Neuronal stem cell (in vitro differentiated cells): ENCODE data around the gene CDC14A.

Experiments used
- DNase-seq: peaks from one replicate; pipeline ENCODE4 v3.0.0-alpha.2; 2013; ENCODE audit warnings: low spot score
- H2AFZ ChIP-seq: one replicate; pipeline ENCODE4 v1.6.1; 2013; ENCODE audit warnings: mild to moderate bottlenecking, low read length, inconsistent platforms
- H2AK5ac ChIP-seq: 2 replicates; pipeline ENCODE4 v1.6.1; 2013; ENCODE audit warnings: low read depth, mild to moderate bottlenecking, inconsistent platforms, low read length, moderate library complexity, mixed read lengths
- H2BK120ac ChIP-seq: 2 replicates; pipeline ENCODE4 v1.6.1; 2013; ENCODE audit warnings: low read depth, mild to moderate bottlenecking, inconsistent platforms, low read length, moderate library complexity, mixed read lengths
- H2BK12ac ChIP-seq: one replicate; pipeline ENCODE4 v1.6.1; 2013; ENCODE audit warnings: low read length, inconsistent platforms
- H2BK15ac ChIP-seq: 2 replicates; pipeline ENCODE4 v1.6.1; 2013; ENCODE audit warnings: mild to moderate bottlenecking, low read length, inconsistent platforms, mixed read lengths
- H2BK5ac ChIP-seq: one replicate; pipeline ENCODE4 v1.6.1; 2013; ENCODE audit warnings: inconsistent platforms, mild to moderate bottlenecking, low read length, moderate library complexity
- H3K14ac ChIP-seq: one replicate; pipeline ENCODE4 v1.6.1; 2013; ENCODE audit warnings: low read length, inconsistent platforms
- H3K18ac ChIP-seq: 2 replicates; pipeline ENCODE4 v1.6.1; 2013; ENCODE audit warnings: low read length, inconsistent platforms
- H3K23ac ChIP-seq: 2 replicates; pipeline ENCODE4 v1.6.1; 2013; ENCODE audit warnings: low read depth, mild to moderate bottlenecking, mixed read lengths, low read length, inconsistent platforms; ENCODE audit not compliant: poor library complexity
- H3K27ac ChIP-seq: replicated peaks from 3 replicates; pipeline ENCODE4 v1.5.1; 2013; ENCODE audit warnings: low read length, inconsistent platforms
- H3K27me3 ChIP-seq, 3 experiments: 2 replicates each; pipeline ENCODE4 v1.6.1; 2013; ENCODE audit warnings: low read length in 3 of 3, mild to moderate bottlenecking in 2 of 3, inconsistent platforms in 1 of 3, low read depth in 1 of 3, mixed read lengths in 1 of 3, moderate library complexity in 1 of 3; ENCODE audit not compliant: control insufficient read depth in 3 of 3, insufficient read depth in 3 of 3
- H3K36me3 ChIP-seq, 2 donors: replicated peaks in 1 of 2; 2 replicates each; pipeline ENCODE4 v1.6.1; 2013; ENCODE audit warnings: low read length in 2 of 2; ENCODE audit not compliant: control insufficient read depth in 2 of 2, insufficient read depth in 2 of 2
- H3K4ac ChIP-seq: 2 replicates; pipeline ENCODE4 v1.6.1; 2013; ENCODE audit warnings: inconsistent platforms, mild to moderate bottlenecking, low read length, moderate library complexity
- H3K4me1 ChIP-seq, 2 donors: 1 replicate in 1 of 2; 2 replicates in 1 of 2; pipeline ENCODE4 v1.6.1; 2013; ENCODE audit warnings: low read length in 2 of 2, low read depth in 1 of 2; ENCODE audit not compliant: control insufficient read depth in 2 of 2, insufficient read depth in 1 of 2
- H3K4me2 ChIP-seq: one replicate; pipeline ENCODE4 v1.6.1; 2013; ENCODE audit warnings: mild to moderate bottlenecking, low read length, inconsistent platforms; ENCODE audit not compliant: insufficient read depth, poor library complexity, severe bottlenecking
- H3K4me3 ChIP-seq, 2 donors: 2 replicates each; pipeline ENCODE4 v1.5.1; 2013; ENCODE audit warnings: low read length in 2 of 2, mild to moderate bottlenecking in 2 of 2, inconsistent platforms in 1 of 2, moderate library complexity in 1 of 2
- H3K79me1 ChIP-seq: one replicate; pipeline ENCODE4 v1.6.1; 2013; ENCODE audit warnings: low read depth, mild to moderate bottlenecking, inconsistent platforms, low read length, moderate library complexity
- H3K9ac ChIP-seq: one replicate; pipeline ENCODE4 v1.6.1; 2013; ENCODE audit warnings: mild to moderate bottlenecking, low read depth, low read length, inconsistent platforms; ENCODE audit not compliant: poor library complexity
- H3K9me3 ChIP-seq, 2 donors: replicated peaks in 1 of 2; 2 replicates each; pipeline versions ENCODE3 to v1.6.1; 2013; ENCODE audit warnings: low read length in 2 of 2, mild to moderate bottlenecking in 2 of 2, inconsistent platforms in 1 of 2, low read depth in 1 of 2, mixed read lengths in 1 of 2, moderate library complexity in 1 of 2; ENCODE audit not compliant: control insufficient read depth in 2 of 2, insufficient read depth in 1 of 2
- H4K8ac ChIP-seq: one replicate; pipeline ENCODE4 v1.6.1; 2013; ENCODE audit warnings: low read depth, mild to moderate bottlenecking, inconsistent platforms, low read length, moderate library complexity
- H4K91ac ChIP-seq: one replicate; pipeline ENCODE4 v1.6.1; 2013; ENCODE audit warnings: low read length, low read depth, mild to moderate bottlenecking, inconsistent platforms; ENCODE audit not compliant: poor library complexity
- WGBS, 2 donors: extraction: QIAGEN DNeasy Blood & Tissue Kit; methylation state at CpG; one replicate each; pipeline ENCODE4 v1.1.7; 2013; ENCODE audit warnings: missing lambda C conversion rate in 2 of 2, mixed read lengths in 1 of 2; ENCODE audit not compliant: insufficient read length in 2 of 2, insufficient replicate concordance in 1 of 2; ENCODE audit errors: extremely low coverage in 2 of 2; 5-methylcytosine and 5-hydroxymethylcytosine counted together

Gene CDC14A

GRCh38 chr1:100411574-100411973 lies 59.3 kb downstream of the CDC14A start:
- no peak for DNase-seq
- no peak overlapping the region for H2AFZ ChIP-seq
- H2BK5ac ChIP-seq, result no peak overlapping the region
- H3K4me1 ChIP-seq, result peaks cover 6% of the 10 kb centered on the region in 2 donors
- peaks cover 0 to 8% of the 10 kb centered on the region in 2 donors for H3K36me3 ChIP-seq
- H3K9ac ChIP-seq, result no peak overlapping the region
- no peak overlapping the region for H3K4ac ChIP-seq
- no peak overlapping the region for H3K14ac ChIP-seq
- no peak overlapping the region for H3K18ac ChIP-seq
- H2BK120ac ChIP-seq, result no peak overlapping the region
- no peak overlapping the region for H4K91ac ChIP-seq
- H2AK5ac ChIP-seq, result no peak overlapping the region
- H4K8ac ChIP-seq, result no peak overlapping the region
- H3K27ac ChIP-seq, result no peak overlapping the region
- H3K23ac ChIP-seq, result no peak overlapping the region
- H2BK12ac ChIP-seq, result no peak overlapping the region
- no peak overlapping the region for H3K4me3 ChIP-seq
- peaks cover 0 to 11% of the 10 kb centered on the region in 2 donors for H3K9me3 ChIP-seq
- H3K27me3 ChIP-seq, result no peaks in the 10 kb centered on the region
- H3K4me2 ChIP-seq, result no peak overlapping the region
- peaks cover 1% of the 10 kb centered on the region for H3K79me1 ChIP-seq
- H2BK15ac ChIP-seq, result no peak overlapping the region

- Histone ChIP-seq H3K27me3 (no peaks in the 10 kb centered on the region), H3K14ac (no peak overlapping the region), H3K9ac (no peak overlapping the region), H2BK120ac (no peak overlapping the region), H3K27ac (no peak overlapping the region), H4K91ac (no peak overlapping the region), H3K23ac (no peak overlapping the region), H3K4me2 (no peak overlapping the region), H3K4me3 (no peak overlapping the region), H2AK5ac (no peak overlapping the region), H3K4ac (no peak overlapping the region), H3K18ac (no peak overlapping the region), H3K79me1 (peaks cover 1% of the 10 kb centered on the region), H3K4me1 (peaks cover 6% of the 10 kb centered on the region in 2 donors), H4K8ac (no peak overlapping the region), H2BK5ac (no peak overlapping the region), H3K9me3 (peaks cover 0 to 9% of the 10 kb centered on the region in 2 donors), H2BK12ac (no peak overlapping the region), H2BK15ac (no peak overlapping the region), H3K36me3 (peaks cover 0 to 13% of the 10 kb centered on the region in 2 donors), H2AFZ (no peak overlapping the region)
- WGBS, 2 donors, result no CpG with 5 or more reads among the region's 2 CpGs
- no peak for DNase-seq
Observed at GRCh38 chr1:100413035-100413434, 60.7 kb downstream of the CDC14A start.

- no peak overlapping the region for H2AK5ac ChIP-seq
- H3K18ac ChIP-seq, result no peak overlapping the region
- H3K14ac ChIP-seq, result no peak overlapping the region
- WGBS, 2 donors, result no CpG with 5 or more reads among the region's 5 CpGs
- H4K8ac ChIP-seq, result no peak overlapping the region
- no peak overlapping the region for H2BK15ac ChIP-seq
- no peak overlapping the region for H2BK120ac ChIP-seq
- H3K27ac ChIP-seq, result no peak overlapping the region
- no peak overlapping the region for H3K4ac ChIP-seq
- H2BK12ac ChIP-seq, result no peak overlapping the region
- H3K27me3 ChIP-seq, result no peaks in the 10 kb centered on the region
- no peak overlapping the region for H3K9ac ChIP-seq
- no peaks in the 10 kb centered on the region for H3K9me3 ChIP-seq
- H3K4me2 ChIP-seq, result no peak overlapping the region
- no peak overlapping the region for H3K4me3 ChIP-seq
- peaks cover 6% of the 10 kb centered on the region in 2 donors for H3K4me1 ChIP-seq
- no peak for DNase-seq
- peaks cover 0 to 8% of the 10 kb centered on the region in 2 donors for H3K36me3 ChIP-seq
- no peak overlapping the region for H2AFZ ChIP-seq
- H2BK5ac ChIP-seq, result no peak overlapping the region
- no peak overlapping the region for H3K23ac ChIP-seq
- H4K91ac ChIP-seq, result no peak overlapping the region
- H3K79me1 ChIP-seq, result peaks cover 1% of the 10 kb centered on the region
Observed at GRCh38 chr1:100414693-100415497, 62.6 kb downstream of the CDC14A start.

- H3K4me2 ChIP-seq, result no peak overlapping the region
- H3K4me1 ChIP-seq, result peaks cover 6% of the 10 kb centered on the region in 2 donors
- no peak overlapping the region for H2BK12ac ChIP-seq
- no peak overlapping the region for H3K14ac ChIP-seq
- no peak overlapping the region for H3K27ac ChIP-seq
- H3K18ac ChIP-seq, result no peak overlapping the region
- no peak overlapping the region for H3K23ac ChIP-seq
- no peak overlapping the region for H2BK15ac ChIP-seq
- no peak overlapping the region for H2BK5ac ChIP-seq
- H3K9me3 ChIP-seq, result no peaks in the 10 kb centered on the region
- no peak overlapping the region for H3K4me3 ChIP-seq
- peaks cover 0 to 8% of the 10 kb centered on the region in 2 donors for H3K36me3 ChIP-seq
- no peak overlapping the region for H4K8ac ChIP-seq
- H3K9ac ChIP-seq, result no peak overlapping the region
- H2AK5ac ChIP-seq, result no peak overlapping the region
- no peak overlapping the region for H4K91ac ChIP-seq
- no peaks in the 10 kb centered on the region for H3K27me3 ChIP-seq
- no peak for DNase-seq
- peaks cover 1% of the 10 kb centered on the region for H3K79me1 ChIP-seq
- no peak overlapping the region for H2BK120ac ChIP-seq
- H3K4ac ChIP-seq, result no peak overlapping the region
- no peak overlapping the region for H2AFZ ChIP-seq
Observed at GRCh38 chr1:100415498-100415778, 63.1 kb downstream of the CDC14A start.
